GM21528 (cell line): ENCODE measurements around the gene PRR5L.

Experiments
- ATAC-seq: cut with Tn5 transposase; IDR thresholded peaks from one replicate; pipeline ENCODE4 v1.9.1; 2021; ENCODE audit warnings: mild to moderate bottlenecking, moderate library complexity; ENCODE audit not compliant: unreplicated experiment, low FRiP score

Gene PRR5L

DNA sequence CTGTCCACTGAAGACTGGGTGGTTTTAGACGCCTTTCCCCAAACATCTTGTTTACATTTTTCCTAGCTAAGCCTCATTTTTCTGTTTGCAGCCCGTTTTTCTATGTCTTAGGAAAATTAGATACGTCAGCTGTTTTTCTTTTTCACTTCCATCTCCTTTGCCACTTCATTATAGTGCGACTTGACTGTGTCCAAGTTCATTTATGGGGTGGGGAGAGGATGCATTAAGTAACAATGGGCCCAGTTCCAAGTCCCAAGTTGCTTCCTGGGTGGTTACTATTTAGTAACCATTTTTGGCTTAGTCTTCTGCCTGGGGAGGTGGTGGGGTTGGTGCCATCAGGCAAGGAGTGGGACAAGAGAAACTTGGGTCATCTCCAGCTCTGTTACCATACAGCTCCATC, 131.0 kb downstream of the PRR5L start:
- no peak for ATAC-seq

DNA sequence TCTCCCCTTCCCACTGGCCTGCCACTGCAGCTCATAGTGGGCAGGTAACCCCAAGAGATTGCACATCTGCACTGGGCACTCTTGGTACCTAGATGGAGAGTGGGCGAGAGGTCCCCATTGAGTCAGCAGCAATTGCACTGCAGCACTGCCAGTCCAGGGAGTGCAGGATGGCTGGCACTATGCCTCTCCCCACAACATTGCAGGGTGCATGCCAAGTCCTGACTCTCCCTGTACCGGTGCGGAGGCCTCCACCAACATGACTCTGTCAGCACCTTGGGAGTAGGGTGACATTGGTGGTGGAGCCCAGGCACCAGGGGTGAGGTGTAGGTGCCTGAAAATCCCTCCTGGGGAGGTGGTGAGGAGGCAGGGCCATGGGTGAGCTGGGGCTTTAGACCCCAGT, 131.8 kb downstream of the PRR5L start:
- no peak for ATAC-seq

DNA sequence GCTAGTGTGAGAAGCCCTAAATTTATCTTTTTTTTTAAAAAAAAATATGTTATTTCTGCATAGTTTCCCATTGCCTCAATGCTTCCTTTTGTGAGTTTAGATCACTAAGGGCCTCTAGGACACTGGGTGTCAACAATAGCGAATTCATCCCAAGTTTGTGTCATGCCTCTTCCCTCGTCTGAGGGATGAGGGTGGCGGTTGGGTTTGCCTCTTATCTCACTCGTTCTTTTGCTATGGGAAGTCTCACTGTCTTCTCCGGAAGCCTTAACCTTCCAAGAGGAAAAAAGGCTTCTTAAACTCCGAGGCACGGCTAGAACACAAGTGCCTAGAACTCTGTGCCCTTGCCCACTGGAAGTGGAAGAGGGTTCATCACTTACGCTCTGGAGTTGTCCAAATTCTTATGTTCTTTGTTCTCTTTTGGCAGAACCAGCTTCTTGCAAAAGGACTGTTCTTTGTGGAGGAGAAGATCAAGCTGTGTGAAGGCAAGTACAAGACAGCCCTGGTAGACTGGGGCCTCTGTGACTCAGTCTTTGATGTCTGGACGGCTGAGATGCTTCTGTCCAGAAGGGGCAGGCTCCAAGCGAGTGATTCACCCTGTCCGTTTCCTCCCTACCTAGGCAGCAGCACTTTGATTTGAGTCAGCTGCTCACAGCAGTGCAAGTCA, 135.5 kb downstream of the PRR5L start:
- no peak for ATAC-seq

DNA sequence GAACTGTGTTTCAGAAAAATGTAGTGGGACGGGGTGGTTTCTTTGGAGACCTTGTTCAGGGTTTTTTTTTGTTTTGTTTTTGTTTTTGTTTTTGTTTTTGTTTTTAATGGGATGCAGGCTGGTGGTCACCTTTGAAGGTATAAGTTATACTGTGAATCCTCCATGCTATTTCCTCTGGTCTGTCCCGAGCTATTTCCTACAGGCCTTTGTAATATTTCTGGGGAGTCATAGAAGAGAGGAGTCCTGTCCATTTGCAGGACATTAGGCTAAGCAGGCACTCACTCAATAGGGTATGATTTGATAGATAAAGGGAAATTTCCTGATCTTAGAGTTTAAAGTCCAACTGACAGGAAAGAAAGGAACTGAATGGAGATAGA, 136.0 kb downstream of the PRR5L start:
- no peak for ATAC-seq

DNA sequence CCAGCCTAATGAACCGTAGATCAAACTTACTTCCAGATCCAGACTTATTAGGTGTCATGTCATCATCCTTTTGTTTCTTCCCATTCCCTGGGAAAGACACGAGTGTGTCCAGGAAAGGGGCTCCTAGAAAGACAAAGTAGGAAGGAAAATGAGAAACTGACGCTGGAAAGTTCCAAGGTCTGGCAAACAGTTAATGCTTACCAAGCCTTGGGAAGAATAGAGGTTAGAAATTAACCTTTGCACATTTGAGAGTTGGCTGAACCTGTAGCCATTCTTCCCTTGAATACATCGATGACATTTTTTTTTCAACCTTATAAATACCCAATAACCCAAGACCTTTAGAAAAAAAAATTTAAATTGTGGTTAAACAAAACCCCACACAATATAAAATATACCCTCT, 136.7 kb downstream of the PRR5L start:
- no peak for ATAC-seq

DNA sequence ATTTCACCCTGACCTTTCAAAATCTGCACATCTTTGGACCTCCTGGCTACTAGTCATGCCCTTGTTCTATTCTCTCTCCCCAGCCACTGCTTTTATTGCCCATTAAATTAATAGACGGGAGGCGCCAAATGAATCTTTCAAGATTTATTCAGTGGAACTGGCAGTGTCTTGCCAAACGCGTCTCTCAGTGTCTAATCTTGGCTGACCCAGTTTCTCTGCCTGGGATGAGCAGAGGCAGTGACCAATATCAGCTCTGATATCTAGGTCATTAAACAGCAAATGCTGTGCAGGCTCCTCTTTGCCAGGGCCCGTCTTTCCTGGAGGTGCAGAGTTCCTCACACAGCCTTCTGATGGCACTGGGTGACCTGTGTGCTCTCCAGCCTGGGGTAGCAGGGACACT, 140.0 kb downstream of the PRR5L start:
- no peak for ATAC-seq

DNA sequence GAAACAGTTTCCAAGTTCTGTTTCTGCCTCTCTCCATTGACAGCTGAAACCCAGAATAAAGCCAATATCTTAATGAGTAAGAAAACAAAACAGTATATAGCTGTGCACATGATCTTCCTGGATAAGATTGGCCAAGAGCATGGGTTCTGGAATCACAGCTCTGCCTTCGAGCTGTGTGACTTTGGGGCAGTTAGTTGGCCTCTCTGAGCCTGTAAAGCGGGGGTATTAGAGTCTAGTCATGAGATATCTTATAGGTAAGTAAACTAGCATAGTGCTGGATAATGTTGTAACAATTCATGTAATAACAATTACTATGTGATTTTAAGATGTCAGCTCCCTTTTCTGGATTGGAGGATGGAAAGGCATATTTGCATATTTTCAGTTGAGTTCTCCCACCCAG, 140.5 kb downstream of the PRR5L start:
- no peak for ATAC-seq

DNA sequence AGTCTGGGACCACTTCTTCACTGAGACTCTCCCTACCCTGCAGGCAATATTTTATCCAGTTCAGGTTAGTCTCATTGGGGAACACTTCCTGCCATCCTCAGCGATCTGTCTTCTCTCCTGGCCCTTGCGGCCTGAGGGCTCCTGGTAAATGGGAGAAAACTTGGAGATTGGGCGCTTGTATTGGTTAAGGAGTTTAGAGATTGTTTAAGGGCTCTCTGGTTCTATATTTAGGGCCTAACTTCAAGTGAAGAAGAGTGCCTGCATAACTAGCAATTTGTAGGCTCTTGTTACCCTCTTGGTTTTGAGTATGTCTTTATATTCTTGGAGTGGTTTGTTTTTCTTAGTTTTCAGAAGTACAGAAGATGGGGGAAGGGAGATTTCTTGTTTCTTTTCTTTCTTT, 141.3 kb downstream of the PRR5L start:
- no peak for ATAC-seq

DNA sequence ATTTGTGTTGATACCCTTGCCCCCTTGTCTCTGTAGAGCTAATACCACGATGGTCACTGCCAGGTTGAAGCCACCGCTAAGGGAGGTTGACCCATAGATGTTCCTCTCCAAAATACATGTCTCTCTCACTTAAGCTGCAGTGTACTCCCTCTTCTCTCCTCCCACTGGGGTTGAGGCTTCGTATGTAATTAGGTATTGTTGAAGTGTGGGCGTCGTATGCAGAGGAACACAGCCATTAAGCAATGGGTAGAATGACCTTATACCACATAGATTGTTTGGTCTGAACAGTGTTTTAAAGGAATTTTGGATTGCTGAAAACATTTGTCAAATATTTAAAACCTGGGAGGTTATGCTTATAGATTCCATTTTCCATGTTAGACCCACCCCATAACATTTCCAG, 142.0 kb downstream of the PRR5L start:
- no peak for ATAC-seq

DNA sequence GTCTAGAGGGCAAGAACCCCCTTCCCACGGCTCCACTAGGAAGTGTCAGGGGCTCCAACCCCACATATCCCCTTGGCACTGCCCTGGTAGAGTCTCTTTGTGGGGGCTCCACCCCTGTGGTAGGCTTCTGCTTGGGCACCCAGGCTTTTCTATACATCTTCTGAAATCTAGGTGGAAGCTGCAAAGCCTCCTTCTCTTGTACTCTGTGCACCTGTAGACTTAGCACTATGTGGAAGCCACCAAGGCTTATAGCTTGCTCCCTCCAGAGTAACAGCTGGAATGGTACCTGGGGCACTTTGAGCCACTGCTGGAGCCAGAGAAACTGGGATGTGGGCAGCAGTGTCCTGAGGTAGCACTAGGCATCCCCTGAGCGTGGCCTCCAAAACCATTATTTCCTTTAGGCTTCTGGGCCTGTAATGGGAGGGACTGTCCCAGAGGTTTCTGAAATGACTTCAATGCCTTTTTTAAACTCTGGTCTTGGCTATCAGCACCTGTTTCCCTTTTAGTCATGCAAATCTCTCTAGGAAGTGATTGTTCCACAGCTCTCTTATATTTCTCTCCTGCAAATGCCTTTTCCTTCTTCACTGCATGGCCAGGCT, 145.6 kb downstream of the PRR5L start:
- ATAC-seq: peak; percentile 65

DNA sequence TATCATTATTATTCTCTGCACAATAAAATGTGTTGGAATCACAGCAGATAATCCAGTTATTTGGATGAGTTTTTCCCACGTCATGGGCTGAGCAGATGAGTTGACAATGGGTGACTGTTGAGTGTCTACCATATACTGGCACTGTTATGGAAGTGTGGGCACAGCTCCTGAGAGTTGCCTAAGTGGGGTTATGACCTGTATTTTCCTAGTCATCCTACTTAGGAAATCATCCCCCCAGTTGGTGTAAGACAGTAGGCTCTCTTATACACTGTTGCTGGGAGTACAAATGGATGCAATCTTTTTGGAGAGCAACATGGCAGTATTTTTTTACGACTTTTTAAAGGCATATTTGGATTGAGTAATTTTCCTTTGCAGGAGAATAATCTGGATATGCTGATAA, 147.6 kb downstream of the PRR5L start:
- no peak for ATAC-seq

DNA sequence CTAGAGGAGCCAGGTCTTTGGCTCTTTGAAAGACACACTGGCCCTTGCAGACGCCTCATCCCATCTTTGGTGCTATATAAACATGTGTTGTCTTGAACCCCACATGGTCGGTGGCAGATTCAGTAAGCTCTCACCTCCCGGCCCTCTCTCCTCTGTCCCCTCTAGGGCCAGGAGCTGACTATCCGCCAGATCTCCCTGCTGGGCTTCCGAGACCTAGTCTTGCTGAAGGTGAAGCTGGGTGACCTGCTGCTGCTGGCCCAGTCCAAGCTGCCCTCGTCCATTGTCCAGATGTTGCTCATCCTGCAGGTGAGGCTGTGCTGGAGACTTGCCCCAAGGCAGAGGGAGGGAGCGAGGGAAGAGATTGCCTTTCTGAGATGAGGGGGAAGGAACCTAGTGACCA, 150.0 kb downstream of the PRR5L start:
- no peak for ATAC-seq

DNA sequence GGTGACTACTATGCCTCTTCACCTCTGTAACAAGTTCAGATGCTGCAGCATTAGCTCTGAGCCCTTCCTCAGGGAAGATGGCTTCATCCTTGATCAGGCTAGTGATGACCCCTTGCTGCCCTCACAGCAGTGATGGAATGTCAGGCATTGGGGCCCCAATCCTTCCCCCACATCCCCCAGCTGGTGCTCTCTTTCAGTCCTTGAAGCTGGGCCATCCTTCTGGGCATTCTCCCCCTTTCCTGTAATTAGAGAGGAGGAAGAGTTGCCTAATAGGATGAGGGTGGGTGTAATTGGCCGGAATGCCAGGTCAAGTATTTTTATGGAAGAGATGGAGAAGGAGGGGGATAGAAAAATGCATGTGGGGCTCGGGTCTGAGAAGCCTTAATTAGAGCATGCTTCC, 151.4 kb downstream of the PRR5L start:
- no peak for ATAC-seq

DNA sequence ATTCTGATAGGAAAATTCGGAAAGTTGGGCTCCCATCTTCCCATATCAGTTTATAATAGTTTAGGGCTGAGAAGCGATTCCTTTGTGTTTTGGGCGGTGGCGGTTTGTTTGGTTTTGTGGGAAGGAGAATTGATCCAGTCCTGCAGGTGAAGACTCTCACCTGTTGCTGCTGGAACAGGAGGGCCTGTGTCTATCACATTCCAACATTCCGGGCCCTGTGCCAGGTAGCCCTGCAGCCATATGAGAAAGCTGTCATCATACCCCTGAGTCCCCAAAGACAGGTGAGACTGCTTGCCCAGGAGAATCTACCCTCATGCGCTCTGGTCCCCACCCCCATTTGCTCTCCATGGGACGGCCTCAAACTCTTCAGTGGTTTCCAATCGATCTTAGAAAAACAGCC, 151.9 kb downstream of the PRR5L start:
- ATAC-seq: no peak

DNA sequence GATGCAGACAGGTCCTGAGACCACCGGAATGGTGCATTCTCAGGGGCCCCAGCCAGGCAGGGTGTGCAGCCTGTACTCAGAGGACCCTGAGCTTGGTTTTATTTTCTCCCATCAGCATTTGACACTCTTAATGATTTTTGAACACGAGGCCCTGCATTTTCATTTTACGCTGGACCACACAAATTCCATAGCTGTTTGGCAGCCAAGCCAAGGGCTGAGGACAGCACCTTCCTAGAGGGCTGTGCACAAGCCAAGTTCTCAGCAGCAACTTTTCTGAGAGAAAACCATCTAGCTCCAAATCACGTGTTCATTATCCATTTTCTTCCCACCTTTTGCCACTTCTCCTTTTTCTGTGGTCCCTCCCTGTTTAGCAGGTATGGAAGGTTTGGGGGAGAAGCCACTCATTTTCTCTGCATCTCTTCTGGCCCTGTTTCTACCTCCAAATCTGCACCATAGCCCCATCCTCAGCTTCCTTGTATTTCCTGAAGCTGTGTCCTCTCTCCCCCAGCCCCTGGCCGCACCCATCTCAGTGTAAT, 153.5 kb downstream of the PRR5L start:
- no peak for ATAC-seq

DNA sequence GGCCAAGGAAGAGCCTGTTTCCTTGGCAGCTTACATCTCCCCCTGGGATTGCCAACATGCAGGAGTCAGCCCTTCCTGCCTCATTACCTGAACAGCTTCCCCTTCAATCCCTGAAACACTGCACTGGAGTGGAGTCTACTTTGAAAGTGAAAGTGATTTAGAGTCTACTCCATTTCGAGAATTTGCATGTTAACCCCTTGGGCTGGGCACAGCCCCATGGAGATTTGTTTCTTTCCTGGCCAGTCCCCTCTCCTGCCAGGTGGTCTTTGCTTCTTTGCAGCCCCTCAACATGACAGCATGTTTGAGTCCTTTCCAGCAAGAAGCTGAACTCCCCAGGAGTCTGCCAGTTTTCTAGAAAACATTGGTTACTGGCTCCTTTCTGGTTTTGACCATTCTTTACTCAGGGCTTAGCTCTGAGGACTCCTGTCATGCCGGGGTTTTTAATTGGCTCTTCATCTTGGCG, 154.1 kb downstream of the PRR5L start:
- ATAC-seq: peak; percentile 64

DNA sequence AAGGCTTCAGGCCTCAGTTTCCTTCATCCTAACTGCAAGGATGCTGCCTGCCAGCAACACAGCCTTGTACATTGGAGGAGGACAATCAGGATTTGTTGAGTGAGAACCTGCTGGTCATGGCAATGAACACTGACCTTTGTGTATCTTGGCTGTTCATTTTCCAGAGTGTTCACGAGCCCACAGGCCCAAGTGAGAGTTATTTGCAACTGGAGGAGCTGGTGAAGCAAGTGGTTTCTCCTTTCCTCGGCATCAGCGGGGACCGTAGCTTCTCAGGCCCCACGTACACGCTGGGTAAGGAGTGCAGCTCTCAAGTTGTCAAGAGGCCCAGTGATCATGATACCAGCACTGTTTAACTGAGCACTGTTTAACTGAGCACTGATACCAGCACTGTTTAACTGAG, 155.0 kb downstream of the PRR5L start:
- no peak for ATAC-seq

DNA sequence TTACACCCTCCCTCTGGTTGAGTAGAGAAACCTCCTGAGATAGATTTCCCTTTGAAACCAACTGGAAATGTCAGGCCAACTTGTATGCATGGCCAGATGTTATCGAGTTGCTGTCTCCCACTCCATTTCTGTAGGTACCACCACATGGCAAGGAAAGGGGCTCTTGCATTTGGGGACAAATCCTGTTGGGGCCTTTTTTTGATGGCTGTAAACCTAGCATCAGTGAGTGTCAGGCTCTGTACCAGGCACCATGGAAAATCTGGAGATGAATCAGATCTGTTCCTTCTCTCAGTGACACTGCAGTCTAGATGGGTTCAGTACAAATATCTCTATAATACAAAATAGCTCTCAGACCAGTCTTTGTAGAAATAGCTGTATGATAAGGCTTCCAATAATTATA, 155.6 kb downstream of the PRR5L start:
- no peak for ATAC-seq

DNA sequence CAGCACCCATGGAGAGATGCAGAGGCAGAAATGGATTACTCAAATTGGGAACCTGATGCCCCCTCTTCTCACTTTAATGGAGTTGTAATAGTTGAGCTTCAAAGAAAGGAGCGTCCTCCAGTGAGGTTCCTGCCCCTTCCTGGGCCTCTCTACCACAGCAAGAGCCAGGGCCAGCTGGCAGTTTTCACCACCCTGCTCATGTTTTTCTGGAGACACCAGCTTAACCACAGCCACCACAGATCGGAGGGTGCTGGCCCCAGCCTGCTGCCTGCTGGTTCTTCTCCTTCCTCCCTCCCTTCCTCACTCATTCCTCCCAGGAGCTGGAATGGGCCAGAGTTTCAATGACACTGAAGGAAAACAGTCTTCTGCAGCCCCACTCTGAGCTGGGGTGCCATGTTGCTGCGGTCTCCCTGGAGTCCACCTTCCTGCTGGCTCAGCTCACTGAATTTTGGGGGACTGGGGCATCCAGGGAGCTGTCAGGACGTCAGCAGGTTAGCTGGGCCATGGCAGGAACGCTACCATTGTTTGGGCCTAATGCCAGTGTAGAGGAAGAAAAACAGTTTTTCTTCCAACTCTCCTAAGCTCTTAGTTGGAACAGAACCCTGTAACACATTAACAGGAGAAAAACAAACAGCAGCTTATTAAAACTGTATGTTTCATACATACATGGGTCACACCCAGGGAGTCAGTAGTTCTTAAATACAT, 156.3 kb downstream of the PRR5L start:
- no peak for ATAC-seq

DNA sequence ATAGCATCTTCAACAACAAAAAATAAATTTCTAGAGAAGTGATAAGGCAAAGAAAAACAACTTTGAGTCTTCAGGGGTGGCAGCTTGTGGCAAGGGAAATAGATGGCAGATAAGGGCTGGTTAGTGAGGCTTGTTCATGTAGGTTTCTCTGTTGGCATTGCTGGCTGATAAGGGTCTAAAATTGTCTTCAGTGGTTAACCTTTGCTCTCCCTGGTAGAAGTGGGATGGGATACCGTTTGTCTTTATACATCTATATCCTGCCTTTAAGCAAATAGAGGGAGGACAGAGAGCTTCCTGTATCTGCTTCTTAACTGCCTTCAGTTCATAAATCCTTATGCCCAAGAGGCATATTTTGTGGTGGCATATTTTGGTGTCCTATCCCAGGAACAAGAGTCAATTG, 156.9 kb downstream of the PRR5L start:
- no peak for ATAC-seq

DNA sequence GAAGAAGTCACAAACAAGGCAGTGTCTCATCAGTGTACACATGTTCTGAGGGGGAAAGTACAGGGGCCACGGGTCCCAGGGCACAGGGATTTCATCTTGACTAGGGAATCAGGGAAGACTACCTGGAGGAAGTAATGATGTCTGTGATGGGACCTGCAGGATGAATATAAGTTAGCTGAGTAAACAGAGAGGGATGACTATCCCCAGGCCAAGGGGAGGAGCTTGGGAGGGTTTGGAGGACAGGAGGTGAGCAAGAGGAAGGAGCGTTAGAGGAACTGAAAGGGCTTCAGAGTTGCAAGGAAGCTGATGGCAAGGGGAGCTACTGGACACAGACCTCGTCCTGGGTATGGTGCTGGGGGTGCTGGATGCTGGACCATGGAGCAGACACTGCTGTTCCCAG, 157.6 kb downstream of the PRR5L start:
- ATAC-seq: no peak

DNA sequence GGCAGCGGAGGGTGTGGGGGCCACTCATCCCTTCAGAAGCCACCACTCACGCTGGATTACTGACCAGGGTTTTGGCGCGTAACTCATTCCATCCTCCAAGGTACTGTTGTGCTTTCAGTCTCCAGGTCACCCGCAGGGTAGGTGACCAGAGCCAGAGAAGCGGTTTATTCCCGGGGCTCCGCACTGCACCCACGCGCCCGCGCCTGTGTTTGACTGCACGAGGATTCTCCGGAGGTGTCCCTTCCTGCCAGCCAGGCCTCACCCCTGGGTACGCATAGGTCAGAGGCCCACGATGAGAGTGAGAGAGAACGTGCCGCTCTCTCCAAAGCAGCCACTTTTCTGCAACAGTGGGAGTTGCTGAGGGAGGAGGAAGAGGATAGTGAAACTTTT, 158.5 kb downstream of the PRR5L start:
- ATAC-seq: no peak
